ENCODE measurements around the gene PLTP. TPM values are rescaled to one million over a fixed set of nuclear protein-coding genes. Genes with fewer than 3 reads are reported as not detected.

PLTP gene
- total and polyA plus RNA-seq, 2 donors (not counting 3 experiments of a cell fraction or from before 2014, with no cell fraction given): 62.1 to 118 TPM

GRCh38 chr20:45959126-45959525 is 47.2 kb upstream of the PLTP start:
- no peak overlapping the region for H3K9ac ChIP-seq (replicated peaks; ENCODE audit: extremely low read depth, insufficient read depth, low read length)
- ChIA-PET CTCF (interaction anchor here (1.0 to 5.2 kb wide), 4 partner anchors 11 to 160 kb away, joined by 3 to 40 read pairs (median 4); no protein-coding TSS in a partner anchor), POLR2A (no interaction called here)
- FAIRE-seq (no peak), DNase-seq (ENCODE audit: low read depth, low spot score) (no peak)
- H3K27ac ChIP-seq (ENCODE audit: insufficient read depth, low read depth, low read length): no peak overlapping the region
- intact Hi-C loops (cut with micrococcal nuclease) (no loop called here), dilution Hi-C loops (cut with MboI; ENCODE audit: extremely low pct_ligation_motif_present, low sequenced_read_pairs) (no loop called here)
- H4K20me1 ChIP-seq (replicated peaks; ENCODE audit: control insufficient read depth, extremely low read depth, insufficient read depth, low read length): no peaks in the 10 kb centered on the region
- H3K4me1 ChIP-seq (ENCODE audit: control insufficient read depth, extremely low read depth, insufficient read depth, low read length): no peaks in the 10 kb centered on the region
- no peak overlapping the region for H3K4me3 ChIP-seq (replicated peaks in 1 of 3; ENCODE audit: insufficient read depth in 1 of 3, low read depth in 1 of 3, low read length in 3 of 3)
- no peak overlapping the region for H2AFZ ChIP-seq (ENCODE audit: low read depth, low read length)
- H3K9me1 ChIP-seq (replicated peaks; ENCODE audit: control insufficient read depth, extremely low read depth, insufficient read depth, low read length): no peaks in the 10 kb centered on the region
- H3K79me2 ChIP-seq (ENCODE audit: control insufficient read depth, insufficient read depth, low read length): no peaks in the 10 kb centered on the region
- no TSS peak for BruUV-seq (replicated peaks)
- no peaks in the 10 kb centered on the region for H3K27me3 ChIP-seq (ENCODE audit: control insufficient read depth in 2 of 2, insufficient read depth in 2 of 2, low read length in 2 of 2)
- no peak for TF ChIP-seq GATA2 (IDR thresholded peaks at IDR 0.05; ENCODE audit: insufficient read depth, insufficient read length, low read depth, low read length)
- no peak for TF ChIP-seq MAX (IDR thresholded peaks at IDR 0.05; ENCODE audit: insufficient read depth, insufficient read length)
- no peak for TF ChIP-seq EZH2 (IDR thresholded peaks at IDR 0.05; ENCODE audit: borderline replicate concordance, low read depth, low read length, severe bottlenecking)
- no peak for TF ChIP-seq FOS (IDR thresholded peaks at IDR 0.05; ENCODE audit: borderline replicate concordance, insufficient read depth, low read length)
- TF ChIP-seq JUN (IDR thresholded peaks at IDR 0.05; ENCODE audit: borderline replicate concordance, insufficient read depth, insufficient read length, low read depth): no peak
- no peak for TF ChIP-seq POLR2A (IDR thresholded peaks at IDR 0.05; ENCODE audit: low read depth, low read length)
- TF ChIP-seq CTCF (IDR thresholded peaks at IDR 0.05; ENCODE audit: extremely low read depth in 1 of 2, insufficient read depth in 1 of 2, low read depth in 1 of 2, low read length in 2 of 2): no peak
- TF ChIP-seq MYC (IDR thresholded peaks at IDR 0.05; ENCODE audit: low read depth, low read length): no peak
- TF ChIP-seq POLR2AphosphoS5 (IDR thresholded peaks at IDR 0.05; ENCODE audit: insufficient read depth, low read depth, low read length): no peak
- H3K4me2 ChIP-seq (ENCODE audit: insufficient read depth, low read length): no peak overlapping the region
- peaks cover 28 to 56% of the 10 kb centered on the region in 2 experiments for H3K36me3 ChIP-seq (ENCODE audit: control insufficient read depth in 2 of 2, extremely low read depth in 1 of 2, insufficient read depth in 2 of 2, low read length in 2 of 2)
- no peaks in the 10 kb centered on the region for H3K9me3 ChIP-seq (replicated peaks; ENCODE audit: control insufficient read depth, insufficient read depth, low read length)
